GM23338 (cell line): ENCODE measurements around the gene AP1B1. TPM values are rescaled to one million over a fixed set of nuclear protein-coding genes. Genes with fewer than 3 reads are reported as not detected.
A peak's percentile ranks its signal among the peaks of the same experiment; 100 is the strongest.

ENCODE experiments used
- ATAC-seq: fragments of 200-7000 bp; cut with Tn5 transposase; 3 replicates; pipeline ENCODE4 v1.9.1; 2020
- DNase-seq: peaks from one replicate; pipeline ENCODE4 v3.0.0-alpha.2; 2015; ENCODE audit warnings: low spot score
- H2AFZ ChIP-seq: fragments of 200-600 bp; sonication (generic); 2 replicates; pipeline ENCODE4 v1.8.0; 2016; ENCODE audit warnings: antibody characterized with exemption, mild to moderate bottlenecking, moderate library complexity
- H3F3A ChIP-seq: fragments of 200-600 bp; sonication (generic); replicated peaks from 2 replicates; pipeline ENCODE4 v1.8.0; 2017; ENCODE audit warnings: antibody characterized with exemption, mixed run types, low read depth
- H3K27ac ChIP-seq: fragments of 200-600 bp; sonication (generic); 2 replicates; pipeline ENCODE4 v1.6.1; 2016; ENCODE audit warnings: low read depth
- H3K27me3 ChIP-seq: fragments of 200-600 bp; sonication (generic); 2 replicates; pipeline ENCODE4 v1.8.0; 2016; ENCODE audit warnings: mild to moderate bottlenecking, mixed run types, moderate library complexity; ENCODE audit not compliant: insufficient read depth
- H3K36me3 ChIP-seq: fragments of 200-600 bp; sonication (generic); 2 replicates; pipeline ENCODE4 v1.8.0; 2016; ENCODE audit warnings: mild to moderate bottlenecking; ENCODE audit not compliant: insufficient read depth
- H3K4me1 ChIP-seq: fragments of 200-600 bp; sonication (generic); 2 replicates; pipeline ENCODE4 v1.8.0; 2016; ENCODE audit warnings: mild to moderate bottlenecking, moderate library complexity; ENCODE audit not compliant: insufficient read depth
- H3K4me2 ChIP-seq: fragments of 200-600 bp; sonication (generic); 2 replicates; pipeline ENCODE4 v1.7.1; 2017; ENCODE audit warnings: mixed run types
- H3K4me3 ChIP-seq: fragments of 200-600 bp; sonication (generic); 2 replicates; pipeline ENCODE4 v1.6.1; 2016; ENCODE audit warnings: mixed run types
- H3K79me2 ChIP-seq: fragments of 200-600 bp; sonication (generic); replicated peaks from 2 replicates; pipeline ENCODE4 v1.8.0; 2017; ENCODE audit warnings: mild to moderate bottlenecking; ENCODE audit not compliant: insufficient read depth
- H3K9me2 ChIP-seq: fragments of 200-600 bp; sonication (generic); 2 replicates; pipeline ENCODE4 v1.8.0; 2017; ENCODE audit not compliant: insufficient read depth
- H4K20me1 ChIP-seq: fragments of 200-600 bp; sonication (generic); replicated peaks from 2 replicates; pipeline ENCODE4 v1.8.0; 2017; ENCODE audit warnings: mild to moderate bottlenecking; ENCODE audit not compliant: insufficient read depth
- H3K27ac Mint-ChIP-seq: 2 replicates; pipeline ENCODE4 v1.8.0; 2020; ENCODE audit warnings: inconsistent platforms, mild to moderate bottlenecking, moderate library complexity, mixed read lengths
- H3K27me3 Mint-ChIP-seq: 3 replicates; pipeline ENCODE4 v1.8.0; 2022; ENCODE audit warnings: low read depth, mild to moderate bottlenecking, moderate library complexity, mixed read lengths, inconsistent platforms; ENCODE audit not compliant: insufficient read depth, poor library complexity
- H3K36me3 Mint-ChIP-seq: 3 replicates; pipeline ENCODE4 v1.8.0; 2021; ENCODE audit warnings: low read depth, mild to moderate bottlenecking, inconsistent platforms, moderate library complexity, mixed read lengths
- H3K4me1 Mint-ChIP-seq: 3 replicates; pipeline ENCODE4 v1.8.0; 2020; ENCODE audit warnings: mild to moderate bottlenecking, inconsistent platforms, mixed read lengths
- H3K4me3 Mint-ChIP-seq: 3 replicates; pipeline ENCODE4 v1.8.0; 2021; ENCODE audit warnings: moderate library complexity, mild to moderate bottlenecking, inconsistent platforms, mixed read lengths
- H3K9me3 Mint-ChIP-seq: 3 replicates; pipeline ENCODE4 v1.8.0; 2020; ENCODE audit warnings: moderate library complexity, mild to moderate bottlenecking, inconsistent platforms, mixed read lengths
- CREB1 ChIP-seq: fragments of 250-450 bp; sonication (Bioruptor Pico); IDR thresholded peaks from 2 replicates; pipeline ENCODE4 v1.5.0; 2020; ENCODE audit warnings: low read depth, mild to moderate bottlenecking, moderate library complexity
- EZH2 ChIP-seq: fragments of 200-600 bp; sonication (generic); IDR thresholded peaks from one replicate; pipeline ENCODE4 v1.8.0; 2017; ENCODE audit warnings: antibody characterized with exemption, mild to moderate bottlenecking, low read depth; ENCODE audit not compliant: unreplicated experiment
- EZH2phosphoT487 ChIP-seq: fragments of 200-600 bp; sonication (generic); IDR thresholded peaks from one replicate; pipeline ENCODE4 v1.8.1; 2018; ENCODE audit warnings: antibody characterized with exemption; ENCODE audit not compliant: unreplicated experiment
- JUNB ChIP-seq: IDR thresholded peaks from one replicate; pipeline ENCODE4 v1.6.1; 2016; ENCODE audit warnings: antibody characterized with exemption; ENCODE audit not compliant: unreplicated experiment
- NANOG ChIP-seq: IDR thresholded peaks from 2 replicates; pipeline ENCODE4 v1.6.1; 2016; ENCODE audit warnings: antibody characterized with exemption, borderline replicate concordance
- POLR2AphosphoS5 ChIP-seq: IDR thresholded peaks from 2 replicates; pipeline ENCODE4 v1.6.1; 2016; ENCODE audit warnings: antibody characterized with exemption, low read depth
- STAT1 ChIP-seq: IDR thresholded peaks from one replicate; pipeline ENCODE4 v1.6.1; 2016; ENCODE audit warnings: antibody characterized with exemption; ENCODE audit not compliant: unreplicated experiment
- ZNF114 ChIP-seq: fragments of 250-450 bp; sonication (Bioruptor Pico); IDR thresholded peaks from 2 replicates; pipeline ENCODE4 v1.5.0; 2020; ENCODE audit warnings: mild to moderate bottlenecking, moderate library complexity
- ZNF331 ChIP-seq: fragments of 250-450 bp; sonication (Bioruptor Pico); IDR thresholded peaks from 2 replicates; pipeline ENCODE4 v1.5.0; 2020; ENCODE audit warnings: low read depth, mild to moderate bottlenecking, moderate library complexity
- polyA plus RNA-seq: library from polyadenylated mRNA; unstranded; fragments of >200 nt; fragmentation: Nextera tagmentation; extraction: Ambion mirVana; gene quantifications from 2 replicates; pipeline ENCODE4 v1.2.1, GENCODE V29; 2016
- total RNA-seq: library from RNA; depleted of rRNA; stranded (reverse); fragments of >200 nt; shearing (Covaris generic); gene quantifications from 2 replicates; pipeline ENCODE4 v1.2.3, GENCODE V29; 2014
- TF ChIP-seq, protein P1 (sequence below): IDR thresholded peaks from 2 replicates; pipeline ENCODE4 v1.6.1; 2016; ENCODE audit warnings: antibody characterized with exemption
- TF ChIP-seq, protein P2 (sequence below): IDR thresholded peaks from one replicate; pipeline ENCODE4 v1.6.1; 2018; ENCODE audit warnings: antibody characterized with exemption; ENCODE audit not compliant: unreplicated experiment
- TF ChIP-seq, protein P3 (sequence below): fragments of 250-450 bp; sonication (Bioruptor Pico); IDR thresholded peaks from 2 replicates; pipeline ENCODE4 v1.5.0; 2020; ENCODE audit warnings: mild to moderate bottlenecking, moderate library complexity
- TF ChIP-seq, protein P4 (sequence below), 2 experiments: fragments of 200-600 bp in 1 of 2; sonication (generic) in 1 of 2; conservative IDR thresholded peaks; 2 replicates each; pipeline versions ENCODE4 v1.5.1 to v1.6.1; 2016 to 2017; ENCODE audit warnings: antibody characterized with exemption in 2 of 2, low read depth in 2 of 2, mild to moderate bottlenecking in 2 of 2, moderate library complexity in 1 of 2

AP1B1 gene
- total and polyA plus RNA-seq, 2 experiments from 2014 or later, result 19.5 to 74.4 TPM

DNA sequence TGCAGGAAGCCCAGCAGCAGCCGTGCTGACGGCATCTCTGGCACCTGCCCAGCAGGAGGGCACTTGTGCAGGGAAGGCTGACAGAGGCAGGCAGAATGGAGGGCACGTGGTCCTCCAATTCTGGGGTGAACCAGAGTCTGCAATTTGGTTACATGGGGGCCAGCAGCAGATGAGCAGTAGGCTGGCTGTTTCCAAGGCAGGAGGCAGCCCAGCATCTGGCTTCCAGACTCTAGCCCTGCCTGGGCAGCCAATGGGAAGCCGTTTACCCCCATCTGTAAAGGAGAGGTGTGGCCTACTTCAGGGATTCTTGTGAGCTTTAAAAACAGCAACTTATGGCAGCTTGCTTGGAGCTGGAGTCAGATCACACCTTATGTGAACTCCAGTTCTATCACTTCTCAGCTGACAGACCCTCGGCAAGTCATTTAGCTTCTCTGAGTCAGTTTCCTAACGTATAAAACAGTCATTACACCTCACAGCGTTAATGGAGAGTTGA lies 45.0 kb downstream of the AP1B1 start:
- H3K4me2 ChIP-seq, result no peak overlapping the region
- Mint-ChIP-seq H3K4me1 (no peaks in the 10 kb centered on the region), H3K27ac (no peak overlapping the region), H3K4me3 (no peak overlapping the region), H3K36me3 (peaks cover 52% of the 10 kb centered on the region), H3K27me3 (peaks cover 4% of the 10 kb centered on the region), H3K9me3 (no peaks in the 10 kb centered on the region)
- no peaks in the 10 kb centered on the region for H3K9me2 ChIP-seq
- peaks cover 8% of the 10 kb centered on the region for H3K36me3 ChIP-seq
- no peak overlapping the region for H2AFZ ChIP-seq
- H3K4me3 ChIP-seq, result no peak overlapping the region
- no peak overlapping the region for H3K27ac ChIP-seq
- DNase-seq, result no peak
- ATAC-seq, result peak; percentile 57; the same call in 2 of the 3 replicates
- no peaks in the 10 kb centered on the region for H3K4me1 ChIP-seq
- H3K27me3 ChIP-seq, result no peaks in the 10 kb centered on the region
- TF ChIP-seq, protein P1, sequence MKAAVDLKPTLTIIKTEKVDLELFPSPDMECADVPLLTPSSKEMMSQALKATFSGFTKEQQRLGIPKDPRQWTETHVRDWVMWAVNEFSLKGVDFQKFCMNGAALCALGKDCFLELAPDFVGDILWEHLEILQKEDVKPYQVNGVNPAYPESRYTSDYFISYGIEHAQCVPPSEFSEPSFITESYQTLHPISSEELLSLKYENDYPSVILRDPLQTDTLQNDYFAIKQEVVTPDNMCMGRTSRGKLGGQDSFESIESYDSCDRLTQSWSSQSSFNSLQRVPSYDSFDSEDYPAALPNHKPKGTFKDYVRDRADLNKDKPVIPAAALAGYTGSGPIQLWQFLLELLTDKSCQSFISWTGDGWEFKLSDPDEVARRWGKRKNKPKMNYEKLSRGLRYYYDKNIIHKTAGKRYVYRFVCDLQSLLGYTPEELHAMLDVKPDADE, result no peak
- TF ChIP-seq POLR2AphosphoS5, result no peak
- TF ChIP-seq, protein P2, sequence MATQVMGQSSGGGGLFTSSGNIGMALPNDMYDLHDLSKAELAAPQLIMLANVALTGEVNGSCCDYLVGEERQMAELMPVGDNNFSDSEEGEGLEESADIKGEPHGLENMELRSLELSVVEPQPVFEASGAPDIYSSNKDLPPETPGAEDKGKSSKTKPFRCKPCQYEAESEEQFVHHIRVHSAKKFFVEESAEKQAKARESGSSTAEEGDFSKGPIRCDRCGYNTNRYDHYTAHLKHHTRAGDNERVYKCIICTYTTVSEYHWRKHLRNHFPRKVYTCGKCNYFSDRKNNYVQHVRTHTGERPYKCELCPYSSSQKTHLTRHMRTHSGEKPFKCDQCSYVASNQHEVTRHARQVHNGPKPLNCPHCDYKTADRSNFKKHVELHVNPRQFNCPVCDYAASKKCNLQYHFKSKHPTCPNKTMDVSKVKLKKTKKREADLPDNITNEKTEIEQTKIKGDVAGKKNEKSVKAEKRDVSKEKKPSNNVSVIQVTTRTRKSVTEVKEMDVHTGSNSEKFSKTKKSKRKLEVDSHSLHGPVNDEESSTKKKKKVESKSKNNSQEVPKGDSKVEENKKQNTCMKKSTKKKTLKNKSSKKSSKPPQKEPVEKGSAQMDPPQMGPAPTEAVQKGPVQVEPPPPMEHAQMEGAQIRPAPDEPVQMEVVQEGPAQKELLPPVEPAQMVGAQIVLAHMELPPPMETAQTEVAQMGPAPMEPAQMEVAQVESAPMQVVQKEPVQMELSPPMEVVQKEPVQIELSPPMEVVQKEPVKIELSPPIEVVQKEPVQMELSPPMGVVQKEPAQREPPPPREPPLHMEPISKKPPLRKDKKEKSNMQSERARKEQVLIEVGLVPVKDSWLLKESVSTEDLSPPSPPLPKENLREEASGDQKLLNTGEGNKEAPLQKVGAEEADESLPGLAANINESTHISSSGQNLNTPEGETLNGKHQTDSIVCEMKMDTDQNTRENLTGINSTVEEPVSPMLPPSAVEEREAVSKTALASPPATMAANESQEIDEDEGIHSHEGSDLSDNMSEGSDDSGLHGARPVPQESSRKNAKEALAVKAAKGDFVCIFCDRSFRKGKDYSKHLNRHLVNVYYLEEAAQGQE, result no peak
- TF ChIP-seq JUNB, result no peak
- TF ChIP-seq EZH2, result no peak
- no peak for TF ChIP-seq STAT1
- no peak for TF ChIP-seq ZNF114 (CRISPR knock-in tag)
- no peak for TF ChIP-seq CREB1
- TF ChIP-seq, protein P3, sequence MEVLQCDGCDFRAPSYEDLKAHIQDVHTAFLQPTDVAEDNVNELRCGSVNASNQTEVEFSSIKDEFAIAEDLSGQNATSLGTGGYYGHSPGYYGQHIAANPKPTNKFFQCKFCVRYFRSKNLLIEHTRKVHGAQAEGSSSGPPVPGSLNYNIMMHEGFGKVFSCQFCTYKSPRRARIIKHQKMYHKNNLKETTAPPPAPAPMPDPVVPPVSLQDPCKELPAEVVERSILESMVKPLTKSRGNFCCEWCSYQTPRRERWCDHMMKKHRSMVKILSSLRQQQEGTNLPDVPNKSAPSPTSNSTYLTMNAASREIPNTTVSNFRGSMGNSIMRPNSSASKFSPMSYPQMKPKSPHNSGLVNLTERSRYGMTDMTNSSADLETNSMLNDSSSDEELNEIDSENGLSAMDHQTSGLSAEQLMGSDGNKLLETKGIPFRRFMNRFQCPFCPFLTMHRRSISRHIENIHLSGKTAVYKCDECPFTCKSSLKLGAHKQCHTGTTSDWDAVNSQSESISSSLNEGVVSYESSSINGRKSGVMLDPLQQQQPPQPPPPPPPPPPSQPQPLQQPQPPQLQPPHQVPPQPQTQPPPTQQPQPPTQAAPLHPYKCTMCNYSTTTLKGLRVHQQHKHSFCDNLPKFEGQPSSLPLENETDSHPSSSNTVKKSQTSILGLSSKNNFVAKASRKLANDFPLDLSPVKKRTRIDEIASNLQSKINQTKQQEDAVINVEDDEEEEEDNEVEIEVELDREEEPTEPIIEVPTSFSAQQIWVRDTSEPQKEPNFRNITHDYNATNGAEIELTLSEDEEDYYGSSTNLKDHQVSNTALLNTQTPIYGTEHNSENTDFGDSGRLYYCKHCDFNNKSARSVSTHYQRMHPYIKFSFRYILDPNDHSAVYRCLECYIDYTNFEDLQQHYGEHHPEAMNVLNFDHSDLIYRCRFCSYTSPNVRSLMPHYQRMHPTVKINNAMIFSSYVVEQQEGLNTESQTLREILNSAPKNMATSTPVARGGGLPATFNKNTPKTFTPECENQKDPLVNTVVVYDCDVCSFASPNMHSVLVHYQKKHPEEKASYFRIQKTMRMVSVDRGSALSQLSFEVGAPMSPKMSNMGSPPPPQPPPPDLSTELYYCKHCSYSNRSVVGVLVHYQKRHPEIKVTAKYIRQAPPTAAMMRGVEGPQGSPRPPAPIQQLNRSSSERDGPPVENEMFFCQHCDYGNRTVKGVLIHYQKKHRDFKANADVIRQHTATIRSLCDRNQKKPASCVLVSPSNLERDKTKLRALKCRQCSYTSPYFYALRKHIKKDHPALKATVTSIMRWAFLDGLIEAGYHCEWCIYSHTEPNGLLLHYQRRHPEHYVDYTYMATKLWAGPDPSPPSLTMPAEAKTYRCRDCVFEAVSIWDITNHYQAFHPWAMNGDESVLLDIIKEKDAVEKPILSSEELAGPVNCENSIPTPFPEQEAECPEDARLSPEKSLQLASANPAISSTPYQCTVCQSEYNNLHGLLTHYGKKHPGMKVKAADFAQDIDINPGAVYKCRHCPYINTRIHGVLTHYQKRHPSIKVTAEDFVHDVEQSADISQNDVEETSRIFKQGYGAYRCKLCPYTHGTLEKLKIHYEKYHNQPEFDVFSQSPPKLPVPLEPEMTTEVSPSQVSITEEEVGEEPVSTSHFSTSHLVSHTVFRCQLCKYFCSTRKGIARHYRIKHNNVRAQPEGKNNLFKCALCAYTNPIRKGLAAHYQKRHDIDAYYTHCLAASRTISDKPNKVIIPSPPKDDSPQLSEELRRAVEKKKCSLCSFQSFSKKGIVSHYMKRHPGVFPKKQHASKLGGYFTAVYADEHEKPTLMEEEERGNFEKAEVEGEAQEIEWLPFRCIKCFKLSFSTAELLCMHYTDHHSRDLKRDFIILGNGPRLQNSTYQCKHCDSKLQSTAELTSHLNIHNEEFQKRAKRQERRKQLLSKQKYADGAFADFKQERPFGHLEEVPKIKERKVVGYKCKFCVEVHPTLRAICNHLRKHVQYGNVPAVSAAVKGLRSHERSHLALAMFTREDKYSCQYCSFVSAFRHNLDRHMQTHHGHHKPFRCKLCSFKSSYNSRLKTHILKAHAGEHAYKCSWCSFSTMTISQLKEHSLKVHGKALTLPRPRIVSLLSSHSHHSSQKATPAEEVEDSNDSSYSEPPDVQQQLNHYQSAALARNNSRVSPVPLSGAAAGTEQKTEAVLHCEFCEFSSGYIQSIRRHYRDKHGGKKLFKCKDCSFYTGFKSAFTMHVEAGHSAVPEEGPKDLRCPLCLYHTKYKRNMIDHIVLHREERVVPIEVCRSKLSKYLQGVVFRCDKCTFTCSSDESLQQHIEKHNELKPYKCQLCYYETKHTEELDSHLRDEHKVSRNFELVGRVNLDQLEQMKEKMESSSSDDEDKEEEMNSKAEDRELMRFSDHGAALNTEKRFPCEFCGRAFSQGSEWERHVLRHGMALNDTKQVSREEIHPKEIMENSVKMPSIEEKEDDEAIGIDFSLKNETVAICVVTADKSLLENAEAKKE (CRISPR knock-in tag), result no peak
- TF ChIP-seq NANOG, result no peak
- TF ChIP-seq ZNF331, result no peak
- TF ChIP-seq EZH2phosphoT487, result no peak
- TF ChIP-seq, protein P4, sequence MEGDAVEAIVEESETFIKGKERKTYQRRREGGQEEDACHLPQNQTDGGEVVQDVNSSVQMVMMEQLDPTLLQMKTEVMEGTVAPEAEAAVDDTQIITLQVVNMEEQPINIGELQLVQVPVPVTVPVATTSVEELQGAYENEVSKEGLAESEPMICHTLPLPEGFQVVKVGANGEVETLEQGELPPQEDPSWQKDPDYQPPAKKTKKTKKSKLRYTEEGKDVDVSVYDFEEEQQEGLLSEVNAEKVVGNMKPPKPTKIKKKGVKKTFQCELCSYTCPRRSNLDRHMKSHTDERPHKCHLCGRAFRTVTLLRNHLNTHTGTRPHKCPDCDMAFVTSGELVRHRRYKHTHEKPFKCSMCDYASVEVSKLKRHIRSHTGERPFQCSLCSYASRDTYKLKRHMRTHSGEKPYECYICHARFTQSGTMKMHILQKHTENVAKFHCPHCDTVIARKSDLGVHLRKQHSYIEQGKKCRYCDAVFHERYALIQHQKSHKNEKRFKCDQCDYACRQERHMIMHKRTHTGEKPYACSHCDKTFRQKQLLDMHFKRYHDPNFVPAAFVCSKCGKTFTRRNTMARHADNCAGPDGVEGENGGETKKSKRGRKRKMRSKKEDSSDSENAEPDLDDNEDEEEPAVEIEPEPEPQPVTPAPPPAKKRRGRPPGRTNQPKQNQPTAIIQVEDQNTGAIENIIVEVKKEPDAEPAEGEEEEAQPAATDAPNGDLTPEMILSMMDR (conservative IDR thresholded peaks at IDR 0.05; ENCODE audit: low read depth in 2 of 2), result no peak
- no peaks in the 10 kb centered on the region; the same call in 1 of the 2 replicates for H4K20me1 ChIP-seq
- H3F3A ChIP-seq, result no peaks in the 10 kb centered on the region
- no peaks in the 10 kb centered on the region for H3K79me2 ChIP-seq
